Epithelial cell of proximal tubule (primary cell): ENCODE results near the gene KIF21B. TPM values are rescaled to one million over a fixed set of nuclear protein-coding genes. Genes with fewer than 3 reads are reported as not detected.

Experiments
- DNase-seq: peaks from one replicate; pipeline ENCODE4 v3.0.0-alpha.2; 2011; ENCODE audit warnings: low read depth
- H3K4me3 ChIP-seq: 2 replicates; pipeline ENCODE4 v1.5.1; 2011; ENCODE audit warnings: low read depth, mild to moderate bottlenecking, low read length
- total RNA-seq: library from RNA; depleted of rRNA; stranded (reverse); fragments of >200 nt; gene quantifications from 2 replicates; pipeline ENCODE4 v1.2.3, GENCODE V29; 2015
- TF ChIP-seq, protein P1 (sequence below): conservative IDR thresholded peaks from 2 replicates; pipeline ENCODE4 v1.5.1; 2012; ENCODE audit warnings: low read depth, mild to moderate bottlenecking, low read length

KIF21B gene
- total RNA-seq, 1 donor from 2014 or later = 13.3 TPM

DNA sequence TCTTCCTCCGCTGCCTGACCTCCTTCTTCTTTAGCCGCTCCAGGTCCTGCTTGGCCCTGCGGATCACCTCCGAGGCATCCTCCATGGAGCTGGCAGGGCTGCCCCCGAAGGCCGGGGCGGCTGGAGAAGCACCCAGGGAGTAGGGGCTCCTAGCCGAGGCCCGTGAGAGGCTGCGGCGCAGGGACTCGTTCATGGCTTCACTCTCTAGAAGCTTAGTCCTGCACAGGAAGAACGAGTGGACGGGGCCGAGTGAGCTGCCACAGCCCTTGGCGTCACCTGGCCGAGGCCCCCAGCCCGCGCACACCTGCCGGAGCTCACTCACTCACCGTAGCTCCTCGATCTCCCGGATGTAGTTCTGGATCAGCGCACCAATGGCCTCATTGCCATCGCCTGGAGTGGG is 23.1 kb downstream of the KIF21B start:
- no peak for DNase-seq
- no peak overlapping the region for H3K4me3 ChIP-seq
- TF ChIP-seq, protein P1, sequence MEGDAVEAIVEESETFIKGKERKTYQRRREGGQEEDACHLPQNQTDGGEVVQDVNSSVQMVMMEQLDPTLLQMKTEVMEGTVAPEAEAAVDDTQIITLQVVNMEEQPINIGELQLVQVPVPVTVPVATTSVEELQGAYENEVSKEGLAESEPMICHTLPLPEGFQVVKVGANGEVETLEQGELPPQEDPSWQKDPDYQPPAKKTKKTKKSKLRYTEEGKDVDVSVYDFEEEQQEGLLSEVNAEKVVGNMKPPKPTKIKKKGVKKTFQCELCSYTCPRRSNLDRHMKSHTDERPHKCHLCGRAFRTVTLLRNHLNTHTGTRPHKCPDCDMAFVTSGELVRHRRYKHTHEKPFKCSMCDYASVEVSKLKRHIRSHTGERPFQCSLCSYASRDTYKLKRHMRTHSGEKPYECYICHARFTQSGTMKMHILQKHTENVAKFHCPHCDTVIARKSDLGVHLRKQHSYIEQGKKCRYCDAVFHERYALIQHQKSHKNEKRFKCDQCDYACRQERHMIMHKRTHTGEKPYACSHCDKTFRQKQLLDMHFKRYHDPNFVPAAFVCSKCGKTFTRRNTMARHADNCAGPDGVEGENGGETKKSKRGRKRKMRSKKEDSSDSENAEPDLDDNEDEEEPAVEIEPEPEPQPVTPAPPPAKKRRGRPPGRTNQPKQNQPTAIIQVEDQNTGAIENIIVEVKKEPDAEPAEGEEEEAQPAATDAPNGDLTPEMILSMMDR = no peak

DNA sequence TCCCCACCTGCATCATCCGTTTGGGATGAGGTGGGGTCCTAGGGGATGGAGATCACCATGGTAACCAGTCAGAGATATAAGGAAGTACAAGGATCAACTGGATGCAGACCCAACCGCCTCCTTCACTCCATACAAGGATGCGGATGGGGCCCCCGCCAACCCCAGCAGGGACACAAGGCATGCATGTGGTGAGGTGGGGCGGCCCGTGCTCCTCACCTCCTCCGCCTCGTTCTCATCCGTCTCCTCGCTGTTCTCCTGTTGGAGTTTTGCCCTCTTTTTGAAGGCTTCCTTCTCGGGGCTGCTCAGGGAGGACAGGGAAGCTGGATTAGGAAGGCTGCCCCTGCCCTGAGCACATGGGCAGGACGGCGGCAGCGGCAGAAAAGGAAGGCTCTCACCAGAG is 23.8 kb downstream of the KIF21B start:
- no peak overlapping the region for H3K4me3 ChIP-seq
- TF ChIP-seq, protein P1 = no peak
- no peak for DNase-seq

DNA sequence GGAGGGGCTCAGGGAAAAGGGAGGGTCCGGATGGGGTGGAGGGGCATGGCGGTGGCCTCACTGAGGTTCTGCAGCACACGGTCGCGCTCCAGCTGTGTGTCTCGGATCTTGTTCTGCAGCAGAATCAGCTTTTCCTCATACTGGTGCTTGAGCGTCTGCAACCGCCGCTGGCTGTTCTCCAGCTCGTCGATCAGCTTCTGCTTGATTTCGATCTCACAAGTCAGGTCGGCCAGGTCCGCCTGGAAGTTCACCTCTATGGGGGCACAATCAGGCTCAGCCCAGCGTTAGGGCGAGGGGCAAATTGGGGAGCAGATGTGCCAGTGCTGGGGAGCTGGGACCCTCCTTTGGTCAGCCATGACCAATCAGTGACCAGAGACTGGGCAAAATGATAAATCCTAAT is 25.2 kb downstream of the KIF21B start:
- DNase-seq = no peak
- H3K4me3 ChIP-seq = no peak overlapping the region

DNA sequence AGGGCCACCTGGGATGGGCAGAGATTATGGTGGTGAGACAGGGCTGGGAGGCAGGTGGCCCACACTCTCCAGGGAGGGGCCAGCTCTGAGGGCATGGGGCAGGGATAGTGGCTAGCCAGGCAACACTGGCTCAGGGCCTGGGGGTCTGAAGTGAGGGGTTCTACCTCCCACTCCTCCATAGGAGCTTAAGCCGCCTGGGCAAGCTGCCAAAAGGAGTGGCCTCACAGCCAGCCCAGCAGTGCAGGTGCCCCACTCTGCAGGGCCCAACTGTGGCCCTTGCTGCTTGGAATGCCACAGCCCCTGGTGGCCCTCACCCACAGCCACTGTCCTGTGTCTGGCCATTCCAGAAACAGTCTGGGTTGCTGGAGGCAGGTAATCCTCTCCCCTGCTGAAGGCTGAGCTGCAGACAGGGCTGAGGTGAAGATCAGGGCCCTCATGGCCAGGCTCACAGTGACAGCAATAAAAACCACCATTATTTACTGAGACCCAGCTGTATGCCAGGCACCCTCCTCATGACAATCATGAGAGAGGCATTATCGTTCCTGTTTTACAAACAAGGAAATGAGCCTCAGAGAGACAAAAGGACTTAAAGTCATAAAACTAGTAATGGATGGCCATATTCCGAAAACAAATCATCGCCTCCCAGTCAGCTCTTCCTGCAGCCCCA is 31.0 kb downstream of the KIF21B start:
- no peak for DNase-seq
- H3K4me3 ChIP-seq = no peak overlapping the region
- TF ChIP-seq, protein P1 = no peak

More for the DNA sequence above, 25.2 kb downstream of the KIF21B start:
- TF ChIP-seq, protein P1 = no peak

DNA sequence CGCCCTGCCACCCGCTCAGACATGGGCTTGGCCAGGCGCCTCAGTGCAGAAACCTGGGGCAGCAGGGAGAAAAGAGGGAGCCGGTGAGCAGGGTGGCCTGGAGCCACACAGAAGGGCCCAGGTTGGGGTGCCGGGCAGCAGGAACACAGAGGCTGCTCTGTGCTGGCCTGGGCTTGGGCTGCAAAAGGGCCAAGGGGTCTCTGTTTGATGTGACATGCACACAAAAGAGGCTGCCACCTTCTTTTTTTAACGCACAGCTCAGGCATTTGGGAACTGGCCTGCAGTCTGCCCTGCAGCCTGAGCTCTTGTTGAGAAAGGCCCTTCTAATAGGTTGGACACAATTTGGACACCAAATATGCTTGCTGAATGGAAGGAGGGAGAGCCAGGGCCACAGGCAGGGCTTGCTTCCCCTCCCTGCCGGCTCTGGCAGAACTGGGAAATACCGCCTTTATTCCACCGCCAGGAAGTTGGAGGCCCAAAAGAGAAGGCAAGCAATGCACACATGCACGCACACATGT is 32.4 kb downstream of the KIF21B start:
- DNase-seq = no peak
- TF ChIP-seq, protein P1 = no peak

DNA sequence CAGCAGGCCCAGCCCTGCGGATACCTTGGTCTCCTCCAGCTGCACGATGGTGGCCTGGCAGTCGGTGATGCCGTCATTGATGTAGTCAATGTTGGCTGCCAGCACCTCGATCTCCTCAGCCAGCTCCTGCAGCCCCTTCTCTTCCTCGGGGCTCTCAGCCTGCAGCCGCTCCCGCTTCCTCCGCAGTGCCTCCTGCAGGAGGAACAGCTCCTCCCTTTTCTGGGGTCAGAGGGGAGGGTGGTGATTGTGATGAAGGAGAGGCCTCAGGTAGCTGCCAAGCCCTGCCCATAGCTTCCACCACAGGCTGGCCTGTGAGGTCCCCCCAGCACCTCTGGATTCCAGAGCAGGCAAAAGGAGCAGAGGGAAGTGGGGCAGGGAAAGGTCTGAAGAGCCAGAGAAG is 33.4 kb downstream of the KIF21B start:
- no peak for DNase-seq
- TF ChIP-seq, protein P1 = no peak
- H3K4me3 ChIP-seq = no peak overlapping the region

More for the DNA sequence above, 32.4 kb downstream of the KIF21B start:
- no peak overlapping the region for H3K4me3 ChIP-seq

DNA sequence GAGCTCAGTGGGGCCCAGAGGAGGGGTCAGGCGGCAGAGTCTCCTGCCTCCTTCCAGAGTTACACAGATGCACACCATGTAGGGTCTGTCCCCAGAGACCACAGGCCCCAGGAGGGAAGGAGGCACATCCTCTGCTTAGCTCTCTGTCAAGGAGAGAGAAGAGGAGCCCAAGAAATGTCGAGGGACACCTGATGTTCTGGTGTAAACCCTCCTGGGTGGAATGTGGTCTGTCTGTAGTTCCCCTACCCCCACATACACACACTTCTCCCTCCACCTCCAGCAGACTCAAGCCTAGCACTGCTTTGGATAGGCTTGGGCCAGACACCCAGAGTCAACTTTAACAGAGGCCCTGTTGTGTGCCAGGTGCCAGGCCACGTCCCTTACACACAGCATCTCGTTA is 34.2 kb downstream of the KIF21B start:
- no peak for DNase-seq
- TF ChIP-seq, protein P1 = no peak
- no peak overlapping the region for H3K4me3 ChIP-seq
